GM21367 (cell line): ENCODE data around the gene FOXP4.

Source experiments
- ATAC-seq: cut with Tn5 transposase; IDR thresholded peaks from one replicate; pipeline ENCODE4 v1.9.1; 2021; ENCODE audit not compliant: unreplicated experiment

The FOXP4 gene

GRCh38 chr6:41582540-41582939 lies 36.4 kb downstream of the FOXP4 start:
- no peak for ATAC-seq

- ATAC-seq: no peak
Observed at GRCh38 chr6:41583565-41583964, 37.4 kb downstream of the FOXP4 start.

DNA sequence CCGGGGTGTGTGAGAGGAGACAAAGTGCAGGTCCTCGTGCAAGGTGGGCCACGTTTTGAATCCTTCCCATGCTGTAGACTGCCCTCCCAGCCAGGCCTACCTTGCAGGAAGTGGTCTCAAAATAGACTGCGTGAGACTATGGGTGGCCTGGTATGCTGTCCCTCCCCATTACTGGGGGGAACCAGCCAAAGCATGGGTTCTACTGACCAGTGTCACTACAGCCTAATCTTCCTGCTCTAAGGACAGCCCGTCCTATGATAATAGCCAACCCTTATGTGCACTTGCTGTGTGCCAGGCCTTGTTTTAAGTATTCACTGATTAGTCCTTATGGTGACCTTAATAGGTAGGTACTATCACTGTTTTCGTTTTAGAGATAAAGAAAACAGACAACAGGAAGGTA lies 38.0 kb downstream of the FOXP4 start:
- no peak for ATAC-seq

- ATAC-seq: no peak
Observed at GRCh38 chr6:41584668-41585205, 38.6 kb downstream of the FOXP4 start.

- no peak for ATAC-seq
Observed at GRCh38 chr6:41585605-41586004, 39.4 kb downstream of the FOXP4 start.

DNA sequence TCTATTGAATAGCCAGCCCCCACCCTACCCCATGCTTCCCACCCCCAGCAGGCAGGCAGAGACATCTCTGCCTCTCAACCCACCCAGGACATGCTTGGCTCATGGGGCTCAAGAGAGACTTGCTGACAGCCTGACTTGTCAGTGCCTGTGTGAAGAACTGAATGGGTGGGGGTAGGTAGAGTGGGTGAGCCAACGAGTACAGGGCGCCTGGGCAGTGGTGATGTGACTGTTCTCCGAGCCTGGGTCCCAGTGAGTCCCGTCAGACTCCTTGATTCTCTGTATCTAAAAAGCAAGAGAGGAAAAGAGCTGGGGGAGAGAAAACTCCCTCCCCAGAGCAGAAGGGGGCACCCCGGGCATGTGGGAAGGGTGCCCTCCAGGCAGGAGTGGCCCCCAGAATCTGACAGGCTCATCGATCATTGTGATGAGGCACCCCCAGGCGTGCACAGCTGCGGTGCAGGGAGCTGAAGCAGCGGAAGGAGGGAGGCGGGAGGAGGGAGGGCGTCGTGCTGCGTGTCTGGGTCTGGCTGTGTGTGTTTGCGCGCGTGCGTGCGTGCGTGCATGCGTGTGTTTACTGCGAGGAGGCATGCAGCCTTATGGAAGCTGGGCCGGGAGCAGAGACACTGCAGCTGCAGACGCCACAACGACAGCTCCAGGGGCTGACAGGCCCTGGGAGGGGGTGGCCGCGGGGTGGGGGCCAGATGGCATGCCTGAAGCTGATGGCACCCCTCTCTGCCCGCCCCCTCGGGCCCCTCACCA lies 40.2 kb downstream of the FOXP4 start:
- no peak for ATAC-seq

DNA sequence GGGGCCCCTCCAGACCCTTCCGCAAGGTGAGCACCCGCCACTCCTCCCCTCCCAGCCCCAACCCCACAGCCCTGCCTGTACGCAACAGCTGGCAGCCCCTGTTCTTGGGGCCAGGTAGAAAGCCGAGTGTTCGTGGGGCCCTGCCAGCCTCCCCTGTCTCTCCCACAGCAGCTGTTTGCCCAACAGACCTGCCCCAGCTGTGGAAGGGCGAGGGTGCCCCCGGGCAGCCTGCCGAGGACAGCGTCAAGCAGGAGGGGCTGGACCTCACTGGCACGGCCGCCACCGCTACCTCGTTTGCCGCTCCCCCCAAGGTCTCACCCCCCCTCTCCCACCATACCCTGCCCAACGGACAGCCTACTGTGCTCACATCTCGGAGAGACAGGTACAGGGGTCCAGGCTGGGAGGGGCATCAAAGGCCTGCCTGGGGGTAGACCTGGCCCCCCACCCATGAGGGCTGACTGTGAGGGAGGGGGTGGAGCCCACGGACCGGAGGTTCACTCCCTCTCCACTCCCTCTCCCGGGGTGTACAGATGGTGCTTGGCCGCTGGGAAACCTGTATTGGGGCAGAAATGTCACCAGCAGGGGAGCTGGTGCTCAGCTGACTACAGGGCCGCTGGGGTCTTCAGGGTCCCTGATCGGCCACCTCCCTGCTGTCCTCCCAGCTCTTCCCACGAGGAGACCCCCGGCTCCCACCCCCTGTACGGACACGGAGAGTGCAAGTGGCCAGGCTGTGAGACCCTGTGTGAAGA lies 41.1 kb downstream of the FOXP4 start:
- no peak for ATAC-seq

- no peak for ATAC-seq
Observed at GRCh38 chr6:41588111-41588510, 41.9 kb downstream of the FOXP4 start.

GRCh38 chr6:41589223-41589622 lies 43.0 kb downstream of the FOXP4 start:
- no peak for ATAC-seq

GRCh38 chr6:41589636-41590622 lies 43.7 kb downstream of the FOXP4 start:
- no peak for ATAC-seq

DNA sequence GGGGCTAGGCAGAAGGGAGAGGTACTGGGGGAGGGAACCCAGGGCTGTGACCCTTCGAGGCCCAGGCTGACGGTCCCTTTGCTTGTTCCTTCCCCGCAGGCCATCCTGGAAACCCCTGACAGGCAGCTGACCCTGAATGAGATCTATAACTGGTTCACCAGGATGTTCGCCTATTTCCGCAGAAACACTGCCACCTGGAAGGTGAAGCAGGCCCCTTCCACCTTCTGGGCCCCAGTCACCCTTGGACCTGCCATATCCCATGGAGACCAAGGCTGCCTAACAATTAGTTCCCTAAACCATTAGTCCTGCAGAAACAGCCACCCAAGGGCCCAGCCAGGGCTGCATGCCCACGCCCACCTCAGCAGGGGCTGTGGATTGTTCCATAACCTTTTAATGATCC lies 44.9 kb downstream of the FOXP4 start:
- ATAC-seq: no peak

GRCh38 chr6:41591859-41592502 lies 45.8 kb downstream of the FOXP4 start:
- ATAC-seq: no peak

DNA sequence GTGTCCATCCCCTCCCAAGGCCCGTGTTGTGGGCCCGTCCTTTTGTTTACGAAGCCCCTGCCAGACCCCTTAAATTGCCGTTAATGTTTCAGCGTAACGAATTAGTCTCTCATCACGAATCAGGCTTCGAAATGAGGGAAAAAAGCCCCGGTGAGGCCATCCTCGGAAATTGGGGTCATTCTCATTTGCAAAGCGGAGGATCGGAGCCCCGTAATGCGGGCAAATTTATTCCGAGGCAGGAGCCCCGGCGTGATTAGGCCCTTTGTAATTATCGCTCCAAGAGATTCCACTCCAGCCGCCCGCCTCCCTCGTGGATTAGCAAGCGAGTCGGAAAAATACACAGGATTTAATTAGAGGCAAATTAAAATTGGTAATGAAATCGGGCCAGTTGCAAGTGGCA lies 47.2 kb downstream of the FOXP4 start:
- ATAC-seq: no peak

GRCh38 chr6:41593839-41594238 lies 47.7 kb downstream of the FOXP4 start:
- ATAC-seq: no peak

GRCh38 chr6:41594326-41594725 lies 48.1 kb downstream of the FOXP4 start:
- no peak for ATAC-seq

DNA sequence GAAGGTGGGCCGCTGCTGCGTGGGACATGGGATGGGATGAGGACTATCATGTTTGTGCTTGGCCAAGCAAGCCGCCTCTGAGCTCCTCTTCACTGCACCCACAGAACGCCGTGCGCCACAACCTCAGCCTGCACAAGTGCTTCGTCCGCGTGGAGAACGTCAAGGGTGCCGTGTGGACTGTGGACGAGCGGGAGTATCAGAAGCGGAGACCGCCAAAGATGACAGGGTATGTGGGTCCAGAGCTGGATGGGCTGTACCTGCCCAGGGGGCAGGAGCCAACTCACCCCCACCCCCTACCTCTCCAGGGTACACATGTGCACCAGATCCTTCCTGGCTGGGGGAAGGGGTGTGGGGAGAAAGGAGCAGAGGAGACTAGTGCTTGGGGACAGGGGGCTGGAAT lies 48.6 kb downstream of the FOXP4 start:
- no peak for ATAC-seq

- no peak for ATAC-seq
Observed at GRCh38 chr6:41595166-41595565, 49.0 kb downstream of the FOXP4 start.

- ATAC-seq: no peak
Observed at GRCh38 chr6:41596096-41596685, 50.0 kb downstream of the FOXP4 start.

DNA sequence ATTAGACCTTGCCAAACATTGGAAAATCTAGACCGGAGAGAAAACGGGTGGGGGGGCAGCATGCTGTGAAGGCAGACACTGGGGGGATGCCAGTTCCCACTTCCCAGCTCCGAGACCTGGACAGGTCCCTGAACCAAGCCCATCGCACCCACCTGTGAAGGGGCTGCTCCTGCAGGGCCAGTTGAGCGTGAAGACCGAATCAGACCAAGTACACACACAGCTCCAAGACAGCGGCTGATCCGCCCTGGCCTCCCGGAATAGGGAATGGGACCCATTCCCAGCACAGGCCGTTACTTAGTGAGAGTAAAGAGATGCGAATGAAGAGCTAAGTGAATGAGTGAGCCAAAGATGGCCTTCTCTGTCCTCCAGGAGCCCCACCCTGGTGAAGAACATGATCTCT lies 50.6 kb downstream of the FOXP4 start:
- ATAC-seq: no peak
